Endothelial cell of umbilical vein (primary cell): ENCODE data around the gene PIGH. TPM values are rescaled to one million over a fixed set of nuclear protein-coding genes. Genes with fewer than 3 reads are reported as not detected.

Experiments
- BruUV-seq: library from RNA; stranded (reverse); fragments of 400-500 nt; replicated peaks from 2 replicates; lab custom pipeline; 2021; lab: Mats Ljungman, UMichigan
- CTCF ChIA-PET: fragments of 300-600, 350-600 bp; sonication (Branson Sonifier 250); formaldehyde crosslinking; loops from one replicate; lab custom pipeline; 2021; ENCODE audit warnings: antibody characterized with exemption, inconsistent platforms; lab: Charles Lee
- POLR2A ChIA-PET: fragments of 300-600, 350-600 bp; sonication (Branson Sonifier 250); formaldehyde crosslinking; loops from one replicate; lab custom pipeline; 2021; ENCODE audit warnings: antibody characterized with exemption, inconsistent platforms; lab: Charles Lee
- DNase-seq: peaks from one replicate; pipeline ENCODE4 v3.0.0-alpha.2; 2011; ENCODE audit warnings: low read depth, low spot score
- FAIRE-seq: peaks from 2 replicates; lab custom pipeline; 2011; peaks lifted over from hg19 to GRCh38; lab: Jason Lieb, UNC
- H2AFZ ChIP-seq: 2 replicates; pipeline ENCODE4 v1.6.0; 2012; ENCODE audit warnings: low read depth, low read length, control low read depth, inconsistent platforms
- H3K27ac ChIP-seq: 2 replicates; pipeline ENCODE4 v1.5.1; 2011; ENCODE audit warnings: low read depth, mild to moderate bottlenecking, control low read depth, low read length, moderate library complexity; ENCODE audit not compliant: insufficient read depth
- H3K27me3 ChIP-seq, 2 experiments: 2 replicates each; pipeline versions ENCODE4 v1.6.0 to v1.6.1; 2011; ENCODE audit warnings: low read length in 2 of 2, mixed read lengths in 1 of 2; ENCODE audit not compliant: control insufficient read depth in 2 of 2, insufficient read depth in 2 of 2
- H3K36me3 ChIP-seq, 2 experiments: 2 replicates in 1 of 2; 3 replicates in 1 of 2; pipeline ENCODE4 v1.5.1; 2011; ENCODE audit warnings: low read length in 2 of 2, mild to moderate bottlenecking in 1 of 2, moderate library complexity in 1 of 2; ENCODE audit not compliant: control insufficient read depth in 2 of 2, insufficient read depth in 2 of 2; ENCODE audit errors: extremely low read depth in 1 of 2
- H3K4me1 ChIP-seq: 3 replicates; pipeline ENCODE4 v1.5.1; 2011; ENCODE audit warnings: mild to moderate bottlenecking, low read length; ENCODE audit not compliant: control insufficient read depth, insufficient read depth; ENCODE audit errors: extremely low read depth
- H3K4me2 ChIP-seq: 2 replicates; pipeline ENCODE4 v1.6.1; 2011; ENCODE audit warnings: low read length, control low read depth, mixed read lengths; ENCODE audit not compliant: insufficient read depth
- H3K4me3 ChIP-seq, 3 experiments: fragments of 200-600 bp in 1 of 3; sonication (generic), shearing (Covaris generic) in 1 of 3; replicated peaks in 1 of 3; 2 replicates each; pipeline ENCODE4 v1.5.1; 2011 to 2016; ENCODE audit warnings: control low read depth in 3 of 3, low read length in 3 of 3, mild to moderate bottlenecking in 2 of 3, inconsistent platforms in 1 of 3, low read depth in 1 of 3, moderate library complexity in 1 of 3; ENCODE audit not compliant: insufficient read depth in 1 of 3
- H3K79me2 ChIP-seq: 2 replicates; pipeline ENCODE4 v1.6.0; 2012; ENCODE audit warnings: low read length, inconsistent platforms; ENCODE audit not compliant: control insufficient read depth, insufficient read depth
- H3K9ac ChIP-seq: replicated peaks from 2 replicates; pipeline ENCODE3; 2011; ENCODE audit warnings: low read length, control low read depth; ENCODE audit not compliant: insufficient read depth; ENCODE audit errors: extremely low read depth
- H3K9me1 ChIP-seq: replicated peaks from 3 replicates; pipeline ENCODE4 v1.6.0; 2011; ENCODE audit warnings: mild to moderate bottlenecking, low read length; ENCODE audit not compliant: control insufficient read depth, insufficient read depth; ENCODE audit errors: extremely low read depth
- H3K9me3 ChIP-seq: replicated peaks from 2 replicates; pipeline ENCODE4 v1.5.1; 2012; ENCODE audit warnings: low read length, inconsistent platforms; ENCODE audit not compliant: control insufficient read depth, insufficient read depth
- H4K20me1 ChIP-seq: replicated peaks from 2 replicates; pipeline ENCODE3; 2011; ENCODE audit warnings: mild to moderate bottlenecking, low read length; ENCODE audit not compliant: control insufficient read depth, insufficient read depth; ENCODE audit errors: extremely low read depth
- EZH2 ChIP-seq: IDR thresholded peaks from 2 replicates; pipeline ENCODE4 v1.6.1; 2012; ENCODE audit warnings: borderline replicate concordance, low read depth, mild to moderate bottlenecking, moderate library complexity, low read length, inconsistent platforms; ENCODE audit not compliant: severe bottlenecking
- FOS ChIP-seq: IDR thresholded peaks from 2 replicates; pipeline ENCODE4 v1.6.1; 2011; ENCODE audit warnings: mild to moderate bottlenecking, low read length, moderate library complexity, borderline replicate concordance; ENCODE audit not compliant: insufficient read depth
- GATA2 ChIP-seq: IDR thresholded peaks from 2 replicates; pipeline ENCODE4 v1.7.0; 2011; ENCODE audit warnings: low read depth, mild to moderate bottlenecking, moderate library complexity, mixed read lengths, low read length; ENCODE audit not compliant: insufficient read length, insufficient read depth
- JUN ChIP-seq: IDR thresholded peaks from 2 replicates; pipeline ENCODE4 v1.6.1; 2011; ENCODE audit warnings: borderline replicate concordance, low read depth; ENCODE audit not compliant: insufficient read length, insufficient read depth
- POLR2A ChIP-seq: IDR thresholded peaks from 2 replicates; pipeline ENCODE4 v1.6.1; 2012; ENCODE audit warnings: low read depth, mild to moderate bottlenecking, control low read depth, low read length
- POLR2AphosphoS5 ChIP-seq: IDR thresholded peaks from 2 replicates; pipeline ENCODE4 v1.6.1; 2012; ENCODE audit warnings: low read depth, mild to moderate bottlenecking, control low read depth, low read length, moderate library complexity; ENCODE audit not compliant: insufficient read depth
- dilution Hi-C: fragments of 300-500 bp; cut with MboI; formaldehyde crosslinking; loops from one replicate; pipeline ENCODE4 v1.15.0; 2019; ENCODE audit warnings: low sequenced_read_pairs; ENCODE audit not compliant: extremely low pct_ligation_motif_present
- intact Hi-C: fragments of 100-400 bp; cut with micrococcal nuclease; formaldehyde crosslinking; loops from one replicate; pipeline ENCODE4 v1.10.0; 2022
- polyA plus RNA-seq, 4 experiments: library from polyadenylated mRNA; depleted of rRNA in 3 of 4; stranded (reverse) in 3 of 4; unstranded in 1 of 4; fragments of >200 nt; gene quantifications; 2 replicates each; pipeline versions ENCODE4 v1.2.1 to v1.2.3, GENCODE V29; 2011 to 2012; ENCODE audit warnings: missing spikeins in 1 of 4
- total RNA-seq: library from RNA; stranded (reverse); gene quantifications from 2 replicates; pipeline ENCODE4 v1.2.3, GENCODE V29; 2021
- TF ChIP-seq, protein P1 (sequence below): IDR thresholded peaks from 2 replicates; pipeline ENCODE4 v1.6.1; 2011; ENCODE audit not compliant: insufficient read depth, insufficient read length

The PIGH gene
- total and polyA plus RNA-seq, 2 donors (not counting 3 experiments of a cell fraction or from before 2014, with no cell fraction given): 12.3 to 18.0 TPM

GRCh38 chr14:67577181-67577808 is 22.8 kb downstream of the PIGH start:
- FAIRE-seq (no peak), DNase-seq (no peak)
- H3K9me1 ChIP-seq: no peaks in the 10 kb centered on the region
- H3K4me2 ChIP-seq: no peak overlapping the region
- CTCF ChIA-PET: interaction anchor here (1.0 to 4.3 kb wide), 9 partner anchors 14 to 152 kb away, joined by 3 to 33 read pairs (median 4); partner anchors contain the start of gene PIGH
- no peak overlapping the region for H2AFZ ChIP-seq
- no peaks in the 10 kb centered on the region for H3K36me3 ChIP-seq
- H3K79me2 ChIP-seq: no peaks in the 10 kb centered on the region
- dilution Hi-C loops (no loop called here), intact Hi-C loops (no loop called here)
- H4K20me1 ChIP-seq: no peaks in the 10 kb centered on the region
- H3K4me1 ChIP-seq: no peaks in the 10 kb centered on the region
- no peak overlapping the region for H3K27ac ChIP-seq
- no peak overlapping the region for H3K9ac ChIP-seq
- BruUV-seq: no TSS peak
- H3K4me3 ChIP-seq: no peak overlapping the region
- H3K9me3 ChIP-seq: no peaks in the 10 kb centered on the region
- TF ChIP-seq POLR2A (no peak), POLR2AphosphoS5 (no peak), GATA2 (no peak), EZH2 (no peak), FOS (no peak), JUN (no peak)
- TF ChIP-seq, protein P1, sequence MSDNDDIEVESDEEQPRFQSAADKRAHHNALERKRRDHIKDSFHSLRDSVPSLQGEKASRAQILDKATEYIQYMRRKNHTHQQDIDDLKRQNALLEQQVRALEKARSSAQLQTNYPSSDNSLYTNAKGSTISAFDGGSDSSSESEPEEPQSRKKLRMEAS: no peak
- peaks cover 0 to 3% of the 10 kb centered on the region in 2 experiments for H3K27me3 ChIP-seq
- POLR2A ChIA-PET: no interaction called here
